Activated CD4-positive, alpha-beta memory T cell treated with anti-CD3 and anti-CD28 coated beads for 36 hours (primary cell): Measurements from ENCODE around the gene KIRREL3. TPM values are rescaled to one million over a fixed set of nuclear protein-coding genes. Genes with fewer than 3 reads are reported as not detected.

Source experiments
- CTCF ChIA-PET: fragments of 350-600 bp; sonication (Branson Sonifier 250); formaldehyde crosslinking; loops from one replicate; lab custom pipeline; 2021; ENCODE audit warnings: antibody characterized with exemption, inconsistent platforms; lab: Charles Lee
- POLR2A ChIA-PET: fragments of 350-600 bp; sonication (Branson Sonifier 250); formaldehyde crosslinking; loops from one replicate; lab custom pipeline; 2021; ENCODE audit warnings: antibody characterized with exemption; lab: Charles Lee
- DNase-seq: peaks from one replicate; pipeline ENCODE4 v3.0.0-alpha.2; 2020
- H3K27ac Mint-ChIP-seq: one replicate; pipeline ENCODE4 v1.8.0; 2021; ENCODE audit warnings: mixed read lengths
- H3K27me3 Mint-ChIP-seq: one replicate; pipeline ENCODE4 v1.8.0; 2021; ENCODE audit warnings: mixed read lengths
- H3K36me3 Mint-ChIP-seq: one replicate; pipeline ENCODE4 v1.8.0; 2021; ENCODE audit warnings: mixed read lengths
- H3K4me1 Mint-ChIP-seq: one replicate; pipeline ENCODE4 v1.8.0; 2021; ENCODE audit warnings: low read depth, mixed read lengths
- H3K4me3 Mint-ChIP-seq: one replicate; pipeline ENCODE4 v1.8.0; 2021; ENCODE audit warnings: mild to moderate bottlenecking, mixed read lengths
- H3K9me3 Mint-ChIP-seq: one replicate; pipeline ENCODE4 v1.8.0; 2021; ENCODE audit warnings: mixed read lengths
- intact Hi-C: fragments of 100-400 bp; cut with micrococcal nuclease; formaldehyde crosslinking; loops from one replicate; pipeline ENCODE4 v1.15.1; 2023
- total RNA-seq, 2 experiments: library from RNA; stranded (reverse); gene quantifications; one replicate each; pipeline ENCODE4 v1.2.3, GENCODE V29; 2021

The KIRREL3 gene
- total RNA-seq, 2 experiments from 2014 or later = not detected

DNA sequence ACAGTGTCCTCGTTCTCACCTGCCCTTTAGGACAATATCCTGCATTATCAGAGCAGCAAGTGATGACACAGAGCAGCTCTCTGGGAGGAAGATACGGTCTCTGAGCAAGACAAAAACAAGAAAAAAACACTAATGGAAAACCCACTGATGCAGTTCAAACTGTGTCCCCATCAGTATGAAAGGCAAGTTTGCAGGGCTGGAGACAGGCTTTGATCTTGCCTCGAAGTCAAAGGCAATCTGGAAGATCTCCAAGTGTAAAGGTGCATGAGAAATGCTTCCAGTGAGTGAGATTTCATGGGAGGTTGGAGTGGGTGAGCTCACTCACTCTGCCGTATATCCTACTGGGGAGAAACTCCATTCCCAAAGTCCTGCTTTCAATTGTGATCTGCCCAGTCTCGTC lies 157.5 kb downstream of the KIRREL3 start:
- ChIA-PET CTCF (no interaction called here), POLR2A (no interaction called here)
- H3K4me1 Mint-ChIP-seq = no peaks in the 10 kb centered on the region
- no peaks in the 10 kb centered on the region for H3K36me3 Mint-ChIP-seq
- intact Hi-C loops = no loop called here
- H3K27me3 Mint-ChIP-seq = no peaks in the 10 kb centered on the region
- no peak overlapping the region for H3K27ac Mint-ChIP-seq
- no peak overlapping the region for H3K4me3 Mint-ChIP-seq
- H3K9me3 Mint-ChIP-seq = no peaks in the 10 kb centered on the region
- DNase-seq = no peak

DNA sequence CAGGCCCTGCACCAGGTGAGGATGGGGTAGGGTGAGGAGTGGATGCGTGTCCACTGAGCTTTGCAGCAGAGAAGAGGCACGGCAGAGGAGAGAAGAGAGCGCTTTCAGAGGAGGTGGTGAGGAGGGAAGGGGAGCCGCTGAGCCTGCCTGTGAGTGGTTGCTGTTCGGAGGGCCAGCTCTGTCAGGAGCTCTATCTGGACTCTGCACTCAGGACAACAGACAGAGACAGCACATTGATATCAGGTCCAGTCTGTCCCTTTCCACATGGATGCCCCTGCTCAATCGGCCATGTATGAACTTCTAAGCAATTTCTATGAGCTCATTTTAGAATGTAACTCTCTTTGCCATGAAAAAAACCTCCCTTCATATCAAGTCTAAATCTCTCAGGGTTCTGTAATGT lies 158.6 kb downstream of the KIRREL3 start:
- Mint-ChIP-seq H3K36me3 (no peaks in the 10 kb centered on the region), H3K4me3 (no peak overlapping the region), H3K27ac (no peak overlapping the region), H3K27me3 (no peaks in the 10 kb centered on the region), H3K4me1 (no peaks in the 10 kb centered on the region), H3K9me3 (no peaks in the 10 kb centered on the region)
- DNase-seq = no peak
- intact Hi-C loops = no loop called here
- POLR2A ChIA-PET = no interaction called here
- CTCF ChIA-PET = no interaction called here

DNA sequence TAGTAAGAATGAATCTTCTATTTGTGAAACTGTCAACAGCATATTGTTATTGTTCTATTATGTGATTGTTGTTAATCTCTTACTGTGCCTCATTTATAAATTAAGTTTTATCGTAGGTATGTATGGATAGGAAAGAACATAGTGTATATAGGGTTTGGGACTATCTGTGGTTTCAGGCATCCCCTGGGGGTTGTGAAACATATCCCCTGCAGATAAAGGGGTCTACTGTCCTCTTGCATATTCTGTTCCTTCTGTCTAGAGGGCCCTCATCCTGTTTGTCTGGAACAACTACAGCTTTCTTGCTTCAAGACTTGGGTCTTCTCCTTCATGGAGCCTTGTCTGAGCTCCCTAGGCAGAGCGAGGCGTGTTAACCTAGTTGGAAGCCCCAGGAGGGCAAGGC lies 159.6 kb downstream of the KIRREL3 start:
- CTCF ChIA-PET = no interaction called here

DNA sequence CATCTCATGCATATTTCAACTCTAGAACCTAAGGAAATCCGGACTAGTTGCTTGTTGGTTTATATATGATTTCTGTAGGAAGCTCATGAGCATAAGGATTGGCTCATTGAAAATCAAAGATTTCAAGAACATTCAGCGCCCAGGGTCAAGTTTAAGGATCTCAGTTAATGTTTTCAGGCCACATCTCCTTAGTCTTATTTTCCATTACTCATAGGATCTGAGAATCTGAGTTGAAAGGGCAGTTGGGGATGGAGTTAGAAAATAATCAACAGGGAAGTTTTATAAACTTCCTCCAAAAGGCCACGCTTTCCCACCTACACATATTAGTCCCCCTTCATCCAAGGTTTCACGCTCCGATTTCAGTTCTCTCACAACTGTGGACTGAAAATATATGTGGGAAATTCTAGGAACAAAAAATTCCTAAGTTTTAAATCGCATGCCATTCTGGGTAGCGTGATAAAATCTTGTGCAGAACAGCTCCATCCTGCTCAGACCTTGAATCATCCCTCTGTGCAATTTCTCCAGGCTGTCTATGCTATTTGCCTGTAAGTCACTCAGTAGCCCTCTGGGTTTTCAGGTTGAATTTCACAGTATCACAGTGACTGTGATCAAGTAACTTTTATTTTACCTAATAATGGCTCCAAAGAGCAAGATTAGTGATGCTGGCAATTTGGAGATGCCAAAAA lies 160.2 kb downstream of the KIRREL3 start:
- CTCF ChIA-PET = no interaction called here
- Mint-ChIP-seq H3K27ac (no peak overlapping the region), H3K4me1 (no peaks in the 10 kb centered on the region), H3K27me3 (no peaks in the 10 kb centered on the region), H3K9me3 (no peaks in the 10 kb centered on the region), H3K36me3 (no peaks in the 10 kb centered on the region), H3K4me3 (no peak overlapping the region)
- DNase-seq = no peak
- intact Hi-C loops = no loop called here
- POLR2A ChIA-PET = no interaction called here

More for the DNA sequence above, 159.6 kb downstream of the KIRREL3 start:
- H3K4me1 Mint-ChIP-seq = no peaks in the 10 kb centered on the region
- no peaks in the 10 kb centered on the region for H3K36me3 Mint-ChIP-seq
- no peak for DNase-seq
- H3K27ac Mint-ChIP-seq = no peak overlapping the region
- H3K27me3 Mint-ChIP-seq = no peaks in the 10 kb centered on the region
- H3K4me3 Mint-ChIP-seq = no peak overlapping the region
- POLR2A ChIA-PET = no interaction called here
- no peaks in the 10 kb centered on the region for H3K9me3 Mint-ChIP-seq
- intact Hi-C loops = no loop called here

DNA sequence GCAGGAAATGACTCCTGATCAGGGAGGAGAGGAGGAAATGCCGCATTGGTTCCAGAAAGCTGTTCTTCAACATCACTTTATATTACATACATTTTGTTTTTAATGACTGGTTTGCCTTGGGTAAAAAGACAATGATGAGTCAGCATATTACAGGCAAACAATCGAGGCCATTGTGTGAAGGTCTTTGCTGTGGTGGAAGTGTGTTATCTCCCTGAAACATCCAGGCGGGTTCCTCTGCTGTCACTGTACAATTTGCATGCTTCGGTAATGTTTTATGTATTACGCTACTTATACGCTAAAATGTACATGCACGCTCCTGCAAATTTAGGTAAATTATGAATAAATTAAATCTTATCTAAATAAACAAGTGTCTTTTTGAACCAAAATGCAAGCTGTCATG lies 161.1 kb downstream of the KIRREL3 start:
- H3K36me3 Mint-ChIP-seq = no peaks in the 10 kb centered on the region
- no peak overlapping the region for H3K4me3 Mint-ChIP-seq
- POLR2A ChIA-PET = no interaction called here

DNA sequence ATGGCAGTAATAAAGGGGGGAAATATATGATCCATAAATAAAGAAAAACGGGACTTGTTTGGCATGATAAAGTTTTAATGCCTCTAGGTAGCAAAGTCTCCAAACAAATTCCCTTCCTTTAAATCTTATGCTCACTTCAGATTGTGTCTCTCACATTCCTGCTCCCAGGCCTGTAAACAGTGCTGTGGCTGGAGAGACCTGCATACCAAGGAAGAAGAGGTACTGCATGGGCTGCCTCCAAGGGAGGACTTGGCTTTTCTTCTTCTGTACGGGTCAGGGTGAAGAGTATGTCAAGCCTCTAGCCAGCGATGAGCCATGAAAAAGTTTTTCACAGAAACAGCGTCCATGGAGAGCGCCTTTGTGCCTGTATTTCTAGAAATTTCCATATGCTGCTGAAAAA lies 161.8 kb downstream of the KIRREL3 start:
- H3K36me3 Mint-ChIP-seq = no peaks in the 10 kb centered on the region
- H3K27ac Mint-ChIP-seq = no peak overlapping the region
- no peak for DNase-seq
- ChIA-PET POLR2A (no interaction called here), CTCF (no interaction called here)
- H3K9me3 Mint-ChIP-seq = no peaks in the 10 kb centered on the region
- H3K4me3 Mint-ChIP-seq = no peak overlapping the region
- H3K27me3 Mint-ChIP-seq = no peaks in the 10 kb centered on the region
- H3K4me1 Mint-ChIP-seq = no peaks in the 10 kb centered on the region
- intact Hi-C loops = no loop called here

More for the DNA sequence above, 161.1 kb downstream of the KIRREL3 start:
- H3K9me3 Mint-ChIP-seq = no peaks in the 10 kb centered on the region
- intact Hi-C loops = no loop called here
- CTCF ChIA-PET = no interaction called here
- H3K4me1 Mint-ChIP-seq = no peaks in the 10 kb centered on the region
- H3K27ac Mint-ChIP-seq = no peak overlapping the region
- DNase-seq = no peak
- no peaks in the 10 kb centered on the region for H3K27me3 Mint-ChIP-seq

DNA sequence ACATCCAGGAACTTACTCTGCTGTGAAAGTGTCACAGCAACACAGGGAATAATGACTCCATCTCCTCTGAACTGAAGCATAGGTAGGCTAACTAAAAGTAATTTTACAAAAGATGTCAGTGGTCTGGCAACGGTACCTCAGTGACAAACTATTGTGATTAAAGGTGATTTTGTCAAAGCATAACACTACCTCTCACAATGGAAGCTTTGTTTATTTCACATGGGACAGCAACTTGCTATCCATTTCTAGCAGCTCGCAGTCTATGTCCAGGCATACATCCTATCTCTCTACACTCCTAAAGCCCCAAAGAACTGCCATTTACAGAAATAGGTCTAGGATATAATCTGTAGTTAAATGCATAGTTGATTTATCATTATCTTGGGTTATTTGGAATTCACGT lies 163.0 kb downstream of the KIRREL3 start:
- H3K4me1 Mint-ChIP-seq = no peaks in the 10 kb centered on the region
- intact Hi-C loops = no loop called here
- no peak for DNase-seq
- no peak overlapping the region for H3K27ac Mint-ChIP-seq
- H3K9me3 Mint-ChIP-seq = no peaks in the 10 kb centered on the region
- H3K4me3 Mint-ChIP-seq = no peak overlapping the region
- ChIA-PET POLR2A (no interaction called here), CTCF (no interaction called here)
- H3K27me3 Mint-ChIP-seq = no peaks in the 10 kb centered on the region
- no peaks in the 10 kb centered on the region for H3K36me3 Mint-ChIP-seq

DNA sequence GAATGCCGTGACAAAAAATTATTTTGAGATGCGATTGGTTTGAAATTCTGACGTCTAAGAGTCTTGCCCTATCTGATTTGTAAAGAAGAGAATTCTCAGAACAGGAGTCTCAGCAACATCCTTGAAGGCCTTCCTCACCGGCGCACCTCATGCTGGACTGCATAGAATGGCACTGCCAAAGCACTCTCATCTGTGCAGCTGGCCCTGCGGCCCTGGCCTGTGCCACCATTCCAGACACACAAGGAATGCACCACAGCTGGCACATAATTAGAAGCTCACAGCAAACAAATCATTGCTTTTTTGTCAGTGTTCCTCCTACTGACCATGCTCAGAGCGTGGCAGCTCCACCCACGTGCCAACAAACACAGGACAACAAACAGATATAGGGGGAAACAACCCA lies 166.0 kb downstream of the KIRREL3 start:
- Mint-ChIP-seq H3K27ac (no peak overlapping the region), H3K9me3 (no peaks in the 10 kb centered on the region), H3K27me3 (no peaks in the 10 kb centered on the region), H3K4me1 (no peaks in the 10 kb centered on the region), H3K36me3 (no peaks in the 10 kb centered on the region), H3K4me3 (no peak overlapping the region)
- intact Hi-C loops = no loop called here
- no peak for DNase-seq
- ChIA-PET POLR2A (no interaction called here), CTCF (no interaction called here)

DNA sequence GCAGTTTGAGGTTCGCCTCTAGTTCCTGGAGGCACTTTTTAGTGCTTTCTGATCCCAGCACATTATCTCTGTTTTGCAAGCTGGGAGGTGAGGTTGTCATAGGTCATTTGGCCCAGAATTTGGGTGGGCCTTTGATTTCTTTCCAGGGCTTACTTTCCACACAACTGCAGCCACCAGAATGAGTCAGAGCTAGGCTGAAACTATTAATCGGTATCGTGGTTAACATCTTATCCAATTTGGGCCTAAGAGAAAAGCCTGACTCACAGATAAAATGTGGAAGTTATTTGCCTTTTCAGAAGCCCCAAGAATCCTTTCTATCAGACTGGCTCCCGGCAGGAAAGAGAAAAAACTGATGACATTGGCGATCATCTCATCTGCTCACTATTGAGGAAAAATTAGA lies 166.4 kb downstream of the KIRREL3 start:
- H3K27me3 Mint-ChIP-seq = no peaks in the 10 kb centered on the region
- H3K4me1 Mint-ChIP-seq = no peaks in the 10 kb centered on the region
- H3K36me3 Mint-ChIP-seq = no peaks in the 10 kb centered on the region
- no peak overlapping the region for H3K27ac Mint-ChIP-seq
- no peak overlapping the region for H3K4me3 Mint-ChIP-seq
- no peak for DNase-seq
- POLR2A ChIA-PET = no interaction called here
- CTCF ChIA-PET = no interaction called here
- no peaks in the 10 kb centered on the region for H3K9me3 Mint-ChIP-seq
- intact Hi-C loops = no loop called here

DNA sequence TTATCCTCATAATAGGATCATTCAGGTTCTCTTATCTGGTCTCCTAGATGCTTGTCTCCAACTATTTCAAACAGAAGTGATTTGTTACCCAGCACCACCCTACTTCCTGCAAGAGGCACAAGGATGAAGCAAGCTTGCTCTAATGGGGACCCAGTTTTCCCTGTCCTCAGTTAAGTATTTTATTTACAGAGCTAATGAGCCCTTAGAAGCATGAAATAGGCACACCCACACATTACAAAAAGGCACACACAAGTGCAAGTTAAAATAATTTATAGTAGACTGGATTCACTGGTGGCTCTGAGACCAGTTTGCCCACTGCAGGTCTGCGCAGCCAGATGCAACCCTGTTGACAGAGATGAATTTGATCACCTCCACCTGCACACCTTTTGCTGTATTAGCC lies 167.5 kb downstream of the KIRREL3 start:
- H3K27ac Mint-ChIP-seq = no peak overlapping the region
- POLR2A ChIA-PET = no interaction called here
- H3K36me3 Mint-ChIP-seq = no peaks in the 10 kb centered on the region
- no peak overlapping the region for H3K4me3 Mint-ChIP-seq
- DNase-seq = no peak
- intact Hi-C loops = no loop called here
- no peaks in the 10 kb centered on the region for H3K4me1 Mint-ChIP-seq
- no peaks in the 10 kb centered on the region for H3K9me3 Mint-ChIP-seq
- no peaks in the 10 kb centered on the region for H3K27me3 Mint-ChIP-seq
- CTCF ChIA-PET = no interaction called here

DNA sequence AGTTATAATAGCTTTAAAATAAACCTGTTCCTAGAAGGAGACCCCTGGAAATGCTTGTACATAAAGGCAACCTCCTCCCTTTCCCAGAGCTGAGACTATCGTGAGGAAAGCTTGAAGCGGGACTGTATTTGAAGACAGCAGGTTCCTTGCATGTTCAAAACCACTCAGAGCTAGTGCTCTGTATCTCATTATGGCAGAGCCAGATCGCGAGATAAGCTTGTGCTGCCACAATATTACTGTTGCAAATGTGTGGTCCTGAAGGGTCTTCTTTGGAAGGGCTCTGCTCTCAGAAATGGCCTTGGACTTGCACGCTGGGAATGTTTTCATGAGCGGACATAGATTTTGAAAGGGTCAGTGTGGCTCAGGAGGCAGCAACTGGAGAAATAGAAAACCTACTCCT lies 168.2 kb downstream of the KIRREL3 start:
- ChIA-PET CTCF (no interaction called here), POLR2A (no interaction called here)
- DNase-seq = no peak
- Mint-ChIP-seq H3K9me3 (no peaks in the 10 kb centered on the region), H3K27me3 (no peaks in the 10 kb centered on the region), H3K36me3 (no peaks in the 10 kb centered on the region), H3K27ac (no peak overlapping the region), H3K4me3 (no peak overlapping the region), H3K4me1 (no peaks in the 10 kb centered on the region)
- intact Hi-C loops = no loop called here

DNA sequence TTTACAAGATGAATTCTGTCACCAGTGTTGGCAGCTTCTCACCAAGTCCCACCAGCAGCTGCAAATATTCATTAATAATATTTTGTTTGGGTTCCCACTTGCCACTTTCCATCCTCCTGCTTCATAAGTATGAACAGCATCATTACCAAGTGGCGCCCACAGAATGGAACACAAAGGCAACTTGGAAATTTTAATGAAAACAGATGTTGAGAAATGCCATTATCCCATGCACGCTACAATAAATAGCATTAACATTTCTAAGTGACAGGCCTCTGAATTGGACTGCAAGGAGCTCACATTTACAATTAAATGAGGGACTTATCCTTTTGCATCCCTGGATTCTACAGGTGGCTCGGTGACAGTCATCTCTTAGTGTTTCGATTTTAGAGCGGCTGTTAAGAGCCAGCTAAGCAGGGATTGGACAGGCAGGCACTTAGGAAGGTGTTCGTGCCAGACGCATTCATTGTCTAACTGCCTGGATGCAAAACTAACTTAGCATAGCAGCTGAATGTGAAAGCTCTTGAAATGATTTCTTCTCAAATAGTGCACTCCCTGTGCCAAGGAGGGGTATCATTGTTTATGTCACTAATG lies 170.3 kb downstream of the KIRREL3 start:
- ChIA-PET CTCF (no interaction called here), POLR2A (no interaction called here)
- Mint-ChIP-seq H3K27me3 (no peaks in the 10 kb centered on the region), H3K9me3 (no peaks in the 10 kb centered on the region), H3K4me1 (no peaks in the 10 kb centered on the region), H3K27ac (no peak overlapping the region), H3K36me3 (no peaks in the 10 kb centered on the region), H3K4me3 (no peak overlapping the region)
- intact Hi-C loops = no loop called here
- no peak for DNase-seq

DNA sequence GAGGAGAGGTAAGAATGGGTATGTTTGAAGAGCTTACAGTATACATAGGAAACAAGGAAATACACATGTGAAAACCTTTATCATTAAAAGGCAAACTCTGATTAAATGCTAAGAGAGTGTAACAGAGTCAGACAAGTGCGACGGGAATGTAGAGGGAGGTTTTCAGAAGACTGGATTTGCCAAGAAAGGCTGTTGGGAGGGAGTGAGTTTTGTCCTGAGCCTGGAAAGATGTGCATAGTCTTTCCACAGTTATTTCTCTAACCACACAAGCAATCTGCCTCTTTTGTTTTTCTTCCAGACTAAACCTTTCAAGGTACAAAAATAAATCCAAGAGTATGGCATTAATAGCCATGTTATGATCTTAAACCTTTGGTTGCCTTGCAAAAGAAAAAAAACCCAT lies 170.9 kb downstream of the KIRREL3 start:
- no peaks in the 10 kb centered on the region for H3K9me3 Mint-ChIP-seq
- H3K36me3 Mint-ChIP-seq = no peaks in the 10 kb centered on the region
- H3K4me1 Mint-ChIP-seq = no peaks in the 10 kb centered on the region
- no peak overlapping the region for H3K4me3 Mint-ChIP-seq
- H3K27me3 Mint-ChIP-seq = no peaks in the 10 kb centered on the region
- intact Hi-C loops = no loop called here
- POLR2A ChIA-PET = no interaction called here
- no peak for DNase-seq
- no peak overlapping the region for H3K27ac Mint-ChIP-seq
- CTCF ChIA-PET = no interaction called here
